Dedifferentiated amniotic fluid mesenchymal stem cell (primary cell): Measurements from ENCODE around the gene GNL1.
A peak's percentile ranks its signal among the peaks of the same experiment; 100 is the strongest.
"Not testable (repeated sequence)": the region's sequence is repeated elsewhere in the genome, so short reads cannot be mapped to it uniquely, and the experiment has no call there.

ENCODE experiments used
- DNase-seq: peaks from one replicate; pipeline ENCODE4 v3.0.0-alpha.2; 2016; ENCODE audit errors: extremely low spot score

GNL1 gene

DNA sequence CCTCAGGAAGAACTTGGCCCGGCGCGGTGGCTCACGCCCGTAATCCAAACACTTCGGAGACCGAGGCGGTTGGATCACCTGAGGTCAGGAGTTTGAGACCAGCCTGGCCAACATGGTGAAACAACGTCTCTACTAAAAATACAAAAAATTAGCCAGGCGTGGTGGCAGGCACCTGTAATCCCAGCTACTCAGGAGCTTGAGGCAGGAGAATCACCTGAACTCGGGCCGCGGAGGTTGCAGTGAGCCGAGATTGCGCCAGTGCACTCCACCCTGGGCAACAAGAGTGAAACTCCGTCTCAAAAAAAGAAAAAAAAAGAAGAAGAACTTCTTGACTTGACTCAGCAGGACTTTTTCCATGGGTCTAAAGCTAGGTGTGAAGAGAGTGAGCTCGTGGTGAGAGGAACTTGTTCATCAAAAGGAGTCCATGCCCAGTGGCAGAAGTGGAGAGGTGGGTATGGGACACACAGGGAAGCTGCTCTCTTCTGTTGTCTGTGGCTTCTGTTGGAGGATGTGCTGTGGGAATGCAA lies 26.9 kb downstream of the GNL1 start:
- not testable (repeated sequence) for DNase-seq

DNA sequence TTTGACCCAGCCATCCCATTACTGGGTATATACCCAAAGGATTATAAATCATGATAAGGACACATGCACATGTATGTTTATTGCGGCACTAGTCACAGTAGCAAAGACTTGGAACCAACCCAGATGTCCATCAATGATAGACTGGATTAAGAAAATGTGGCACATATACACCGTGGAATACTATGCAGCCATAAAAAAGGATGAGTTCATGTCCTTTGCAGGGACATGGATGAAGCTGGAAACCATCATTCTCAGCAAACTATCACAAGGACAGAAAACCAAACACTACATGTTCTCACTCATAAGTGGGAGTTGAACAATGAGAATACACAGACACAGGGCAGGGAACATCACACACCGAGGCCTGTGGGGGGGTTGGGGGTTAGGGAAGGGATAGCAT lies 29.8 kb downstream of the GNL1 start:
- not testable (repeated sequence) for DNase-seq

- not testable (repeated sequence) for DNase-seq
Measured at GRCh38 chr6:30521952-30522351, 34.3 kb downstream of the GNL1 start.

GRCh38 chr6:30521082-30521481 lies 35.2 kb downstream of the GNL1 start:
- DNase-seq: not testable (repeated sequence)

DNA sequence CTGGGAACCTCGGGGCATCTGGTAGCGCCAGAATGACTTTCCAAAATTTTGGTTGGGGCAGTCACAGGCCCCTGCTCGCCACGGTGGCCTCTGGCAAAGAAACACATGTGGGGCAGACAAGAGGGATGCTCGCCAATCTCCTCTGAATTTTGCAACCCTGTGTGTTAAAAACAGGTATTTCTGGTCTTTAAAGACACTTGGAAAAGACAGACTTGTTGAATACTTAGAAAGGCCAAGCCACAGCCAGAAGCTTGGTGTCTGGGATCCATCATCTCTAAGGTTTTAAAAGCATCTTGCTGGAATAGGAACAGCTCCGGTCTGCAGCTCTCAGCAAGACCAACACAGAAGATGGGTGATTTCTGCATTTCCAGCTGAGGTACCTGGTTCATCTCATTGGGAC lies 35.8 kb downstream of the GNL1 start:
- no peak for DNase-seq

DNA sequence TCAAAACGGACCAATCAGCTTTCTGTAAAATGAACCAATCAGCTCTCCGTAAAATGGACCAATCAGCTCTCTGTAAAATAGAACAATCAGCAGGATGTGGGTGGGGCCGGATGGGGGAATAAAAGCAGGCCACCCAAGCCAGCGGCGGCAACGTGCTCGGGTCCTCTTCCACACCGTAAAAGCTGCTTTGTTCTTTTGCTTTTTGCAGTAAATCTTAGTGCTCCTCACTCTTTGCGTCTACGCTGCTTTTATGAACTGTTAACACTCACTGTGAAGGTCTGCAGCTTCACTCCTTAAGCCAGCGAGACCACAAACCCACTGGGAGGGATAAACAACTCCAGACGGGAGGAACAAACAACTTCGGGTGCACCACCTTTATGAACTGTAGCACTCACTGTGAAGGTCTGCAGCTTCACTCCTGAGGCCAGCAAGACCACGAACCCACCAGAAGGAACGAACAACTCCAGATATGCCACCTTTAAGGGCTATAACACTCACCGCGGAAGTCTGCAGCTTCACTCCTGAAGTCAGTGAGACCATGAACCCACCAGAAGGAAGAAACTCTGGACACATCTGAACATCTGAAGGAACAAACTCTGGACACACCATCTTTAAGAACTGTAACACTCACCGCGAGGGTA lies 37.7 kb downstream of the GNL1 start:
- DNase-seq: not testable (repeated sequence)

GRCh38 chr6:30517767-30518504 lies 38.4 kb downstream of the GNL1 start:
- DNase-seq: not testable (repeated sequence)

DNA sequence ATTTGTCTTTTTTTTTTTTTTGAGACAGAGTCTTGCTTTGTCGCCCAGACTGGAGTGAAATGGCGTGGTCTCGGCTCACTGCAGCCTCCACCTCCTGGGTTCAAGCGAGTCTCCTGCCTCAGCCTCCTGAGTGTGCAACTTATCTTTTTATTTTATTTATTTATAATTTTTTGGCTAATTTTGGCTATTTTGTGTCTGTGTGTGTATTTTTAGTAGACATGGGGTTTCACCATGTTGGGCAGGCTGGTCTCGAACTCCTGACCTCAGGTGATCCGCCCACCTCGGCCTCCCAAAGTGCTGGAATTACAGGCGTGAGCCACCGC lies 39.6 kb downstream of the GNL1 start:
- DNase-seq: not testable (repeated sequence)

DNA sequence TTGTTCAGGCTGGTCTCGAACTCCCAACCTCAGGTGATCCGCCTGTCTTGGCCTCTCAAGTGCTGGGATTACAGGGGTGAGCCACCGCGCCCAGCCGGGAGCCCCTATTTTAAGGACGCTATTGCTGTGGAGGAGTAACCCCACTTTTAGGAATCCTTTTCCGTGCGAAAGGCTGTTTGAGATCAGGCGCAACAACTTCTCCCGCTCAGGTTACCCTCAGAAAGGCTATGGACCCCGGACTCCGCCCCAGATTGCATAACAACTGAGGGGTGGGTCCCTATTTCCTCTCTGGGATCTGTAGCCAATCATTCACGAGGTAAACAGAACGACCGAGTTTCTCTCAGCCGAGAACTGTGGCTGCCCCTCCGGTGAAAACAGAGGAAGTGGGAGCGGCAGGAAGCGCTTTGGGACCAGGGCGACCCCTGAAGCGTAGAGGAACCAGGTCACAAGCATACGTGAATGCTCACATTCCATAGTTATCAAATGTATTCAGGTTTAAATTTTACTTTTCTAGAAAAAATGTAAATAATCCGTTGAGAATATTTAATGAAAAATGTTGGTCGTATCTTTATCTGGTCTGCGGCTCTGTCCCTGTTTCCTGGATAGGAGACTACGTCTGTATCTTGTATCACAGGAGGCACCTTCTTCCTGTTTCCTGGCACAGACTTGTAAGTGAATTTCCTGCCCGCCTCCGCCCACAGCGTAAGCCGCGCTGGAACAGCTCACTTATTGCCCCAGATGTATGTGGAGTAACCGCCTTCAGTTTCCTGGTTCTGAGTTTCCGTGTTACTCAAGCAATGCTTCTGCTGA lies 40.1 kb downstream of the GNL1 start:
- DNase-seq: peak; percentile 90

GRCh38 chr6:30515106-30515505 lies 41.2 kb downstream of the GNL1 start:
- no peak for DNase-seq

- DNase-seq: no peak
Measured at GRCh38 chr6:30513451-30513850, 42.8 kb downstream of the GNL1 start.

- DNase-seq: no peak
Measured at GRCh38 chr6:30511169-30511546, 45.1 kb downstream of the GNL1 start.

DNA sequence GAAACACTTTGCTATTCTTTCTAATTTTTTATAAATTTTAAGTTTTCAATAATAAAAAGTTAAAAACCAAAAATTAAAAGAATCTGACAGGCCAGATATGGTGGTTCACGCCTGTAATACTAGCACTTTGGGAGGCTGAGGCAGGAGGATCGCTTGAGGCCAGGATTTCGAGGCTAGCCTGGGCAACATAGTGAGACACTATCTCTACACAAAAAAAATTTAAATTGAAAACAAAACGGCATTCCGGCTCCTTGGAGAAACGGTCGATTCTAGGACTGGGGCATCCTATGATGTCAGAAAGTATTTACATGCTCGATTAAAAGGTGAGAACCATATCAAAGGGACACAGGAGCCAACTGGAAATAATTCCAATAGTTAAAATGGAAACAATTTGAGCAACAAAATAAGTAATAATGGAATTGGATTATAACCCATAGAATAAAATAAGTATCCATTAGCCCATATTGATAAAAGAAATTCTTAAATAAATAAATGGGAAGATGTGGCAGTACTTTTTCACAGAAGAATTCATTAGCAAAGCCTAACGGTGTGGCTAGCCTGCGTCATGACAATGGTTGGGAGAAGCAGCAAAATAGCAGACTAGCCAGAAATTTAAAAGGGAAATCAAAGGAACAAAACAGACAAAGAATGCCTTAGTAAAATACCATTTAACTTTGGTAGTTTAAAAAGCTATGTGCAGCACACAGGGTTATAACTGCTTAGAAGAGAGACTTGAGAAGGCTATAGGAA lies 45.7 kb downstream of the GNL1 start:
- DNase-seq: no peak

DNA sequence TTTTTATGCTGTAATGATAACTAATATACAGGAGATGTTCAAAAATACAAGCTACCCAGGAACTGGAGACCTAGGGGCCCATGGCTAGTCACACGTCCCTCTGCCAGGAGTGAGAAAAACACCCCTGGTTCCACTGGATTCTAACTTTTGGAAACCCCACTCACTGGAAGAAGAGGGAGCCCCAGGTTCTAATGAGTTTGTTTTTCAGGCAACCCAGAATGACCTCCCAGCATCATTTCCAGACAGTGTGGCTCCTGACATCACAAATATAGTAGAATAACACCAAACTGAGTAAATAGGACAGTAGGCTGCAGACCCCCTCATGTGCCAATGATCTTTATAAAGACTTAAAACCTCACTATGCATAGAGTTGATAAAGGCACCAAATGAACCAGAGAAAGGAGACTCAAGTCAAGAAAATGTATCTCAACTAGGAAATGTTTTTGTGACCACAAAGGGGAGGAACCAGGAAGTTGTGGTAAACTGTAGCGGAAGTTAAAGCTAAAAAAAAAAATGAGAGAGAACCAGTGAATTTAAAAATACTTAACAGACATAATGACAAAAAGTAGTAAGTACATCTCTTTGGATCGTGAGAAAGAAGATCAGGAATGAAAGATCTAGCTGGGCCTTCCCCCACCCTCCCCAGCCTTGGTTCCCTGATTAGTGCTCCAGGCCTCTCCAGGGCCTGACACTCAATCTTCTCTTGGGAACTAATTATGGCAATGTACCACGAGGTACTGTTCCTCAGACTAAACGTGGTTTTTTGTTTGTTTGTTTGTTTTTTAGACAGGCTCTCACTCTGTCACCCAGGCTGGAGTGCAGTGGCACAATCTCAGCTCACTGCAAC lies 47.2 kb downstream of the GNL1 start:
- DNase-seq: no peak

- no peak for DNase-seq
Measured at GRCh38 chr6:30507849-30508827, 48.2 kb downstream of the GNL1 start.

- DNase-seq: no peak
Measured at GRCh38 chr6:30500421-30501355, 55.6 kb downstream of the GNL1 start.

DNA sequence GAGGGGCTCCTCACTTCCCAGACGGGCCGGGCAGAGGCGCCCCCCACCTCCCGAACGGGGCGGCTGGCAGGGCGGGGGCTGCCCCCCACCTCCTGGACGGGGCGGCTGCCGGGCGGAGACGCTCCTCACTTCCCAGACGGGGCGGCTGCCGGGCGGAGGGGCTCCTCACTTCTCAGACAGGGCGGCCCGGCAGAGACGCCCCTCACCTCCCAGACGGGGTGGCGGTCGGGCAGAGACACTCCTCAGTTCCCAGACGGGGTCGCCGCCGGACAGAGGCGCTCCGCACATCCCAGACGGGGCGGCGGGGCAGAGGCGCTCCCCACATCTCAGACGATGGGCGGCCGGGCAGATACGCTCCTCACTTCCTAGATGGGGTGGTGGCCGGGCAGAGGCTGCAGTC lies 57.6 kb downstream of the GNL1 start:
- DNase-seq: not testable (repeated sequence)

- DNase-seq: no peak
Measured at GRCh38 chr6:30497714-30498113, 58.6 kb downstream of the GNL1 start.

- DNase-seq: not testable (repeated sequence)
Measured at GRCh38 chr6:30497261-30497599, 59.1 kb downstream of the GNL1 start.
